Kidney (tissue), 14 donors: ENCODE data around the gene DGKI. TPM values are rescaled to one million over a fixed set of nuclear protein-coding genes. Genes with fewer than 3 reads are reported as not detected.

Source experiments
- DNase-seq, 5 donors: peaks; one replicate each; pipeline ENCODE4 v3.0.0-alpha.2; 2013 to 2020
- FAIRE-seq: peaks from 2 replicates; lab custom pipeline; 2012; peaks lifted over from hg19 to GRCh38; lab: Jason Lieb, UNC
- H3K27ac ChIP-seq, 2 donors: one replicate each; pipeline ENCODE4 v1.7.0; 2013; ENCODE audit warnings: low read depth in 2 of 2, low read length in 2 of 2, inconsistent platforms in 1 of 2
- H3K27me3 ChIP-seq: one replicate; pipeline ENCODE4 v1.7.1; 2013; ENCODE audit warnings: low read length, inconsistent platforms; ENCODE audit not compliant: control insufficient read depth, insufficient read depth
- H3K36me3 ChIP-seq, 3 donors: one replicate each; pipeline versions ENCODE4 v1.7.0 to v1.7.1; 2013; ENCODE audit warnings: low read length in 3 of 3, control low read depth in 1 of 3, inconsistent platforms in 1 of 3; ENCODE audit not compliant: insufficient read depth in 3 of 3, control insufficient read depth in 2 of 3
- H3K4me1 ChIP-seq, 3 donors: one replicate each; pipeline versions ENCODE4 v1.7.0 to v1.7.1; 2013; ENCODE audit warnings: low read length in 3 of 3, inconsistent platforms in 1 of 3, low read depth in 1 of 3; ENCODE audit not compliant: control insufficient read depth in 2 of 3, insufficient read depth in 2 of 3
- H3K4me3 ChIP-seq, 3 donors: one replicate each; pipeline versions ENCODE4 v1.7.0 to v1.8.1; 2013; ENCODE audit warnings: low read length in 3 of 3, control low read depth in 1 of 3, inconsistent platforms in 1 of 3
- H3K9ac ChIP-seq, 3 donors: one replicate each; pipeline versions ENCODE4 v1.7.0 to v1.7.1; 2013; ENCODE audit warnings: low read length in 3 of 3, control low read depth in 1 of 3, inconsistent platforms in 1 of 3
- H3K9me3 ChIP-seq, 3 donors: one replicate each; pipeline versions ENCODE4 v1.7.0 to v1.7.1; 2013; ENCODE audit warnings: low read length in 3 of 3, control low read depth in 1 of 3, inconsistent platforms in 1 of 3; ENCODE audit not compliant: control insufficient read depth in 2 of 3, insufficient read depth in 1 of 3
- intact Hi-C: fragments of 100-400 bp; cut with DNase I; formaldehyde crosslinking; loops from one replicate; pipeline ENCODE4 v1.11.1; 2022
- polyA plus RNA-seq: library from polyadenylated mRNA; stranded (reverse); fragments of 350-450 nt; fragmentation: Illumina TruSeq; extraction: RNeasy Lipid Tissue Mini Kit (QIAGEN cat#74804); gene quantifications from one replicate; pipeline ENCODE4 v1.2.3, GENCODE V29; 2014; ENCODE audit warnings: low read depth, low replicate concordance; ENCODE audit not compliant: insufficient read depth
- total RNA-seq: library from RNA; stranded (reverse); fragmentation: NEBNext Ultra II Directional; extraction: Animal tissue kit (Norgen Biotek cat#: 25700); gene quantifications from one replicate; pipeline ENCODE4 v1.2.1, GENCODE V29; 2021
- TF ChIP-seq, protein P1 (sequence below): IDR thresholded peaks from 3 replicates; pipeline ENCODE4 v1.5.1; 2012; ENCODE audit warnings: mild to moderate bottlenecking, moderate library complexity, borderline replicate concordance; ENCODE audit not compliant: insufficient read depth; ENCODE audit errors: extremely low read depth
- donor health status: control.
- donor health status: control.
- donor health status: control.
- donor health status: control.
- donor health status: control.
- donor health status: DM: yes; HTN: yes; CAD: no.
- donor health status: Normal renal cell carcinoma (clear cell type).

DGKI gene
- total and polyA plus RNA-seq, 2 donors from 2014 or later: 1.3 to 2.5 TPM

DNA sequence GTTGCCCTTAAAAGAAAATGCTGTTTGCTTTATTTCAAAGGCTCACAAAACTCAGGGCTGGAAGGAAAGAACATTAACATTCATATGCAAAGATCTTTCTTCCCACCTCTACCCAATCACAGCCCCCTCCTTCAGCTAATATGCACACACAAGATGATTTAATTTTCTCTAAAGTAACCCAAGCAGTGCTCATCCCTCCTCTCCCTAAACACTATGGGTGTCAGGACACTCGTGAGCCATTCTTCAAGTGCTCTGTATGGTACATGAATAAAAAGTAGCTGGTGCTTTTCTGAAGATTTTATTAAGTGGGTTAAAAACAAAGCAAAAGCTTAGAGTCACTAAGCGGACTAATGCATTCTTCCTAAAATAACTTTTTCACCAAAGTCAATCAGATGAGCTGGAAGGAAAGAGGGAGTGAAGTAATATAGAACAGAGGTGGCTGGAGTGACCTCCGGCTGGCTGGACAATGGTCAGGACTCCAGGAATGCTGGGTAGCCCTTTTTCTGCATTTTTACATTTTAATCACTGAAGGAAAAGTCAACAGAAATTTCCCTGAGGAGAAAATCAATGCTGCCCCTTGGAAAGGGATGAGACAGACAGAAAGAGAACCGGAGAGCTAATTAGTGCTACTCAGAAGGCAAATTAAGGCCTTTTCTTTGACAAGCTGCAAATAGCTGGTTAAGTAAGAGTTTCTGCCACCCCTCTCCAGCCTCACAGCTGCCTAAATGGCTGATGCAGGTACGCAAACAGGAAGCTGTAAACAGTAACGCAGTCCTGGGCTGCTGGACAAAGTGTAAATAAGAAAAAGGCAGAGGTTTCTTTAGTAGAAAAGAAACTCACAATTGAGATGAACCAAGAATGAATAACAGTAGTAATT is 6.6 kb downstream of the DGKI start:
- H3K36me3 ChIP-seq: no peaks in the 10 kb centered on the region

DNA sequence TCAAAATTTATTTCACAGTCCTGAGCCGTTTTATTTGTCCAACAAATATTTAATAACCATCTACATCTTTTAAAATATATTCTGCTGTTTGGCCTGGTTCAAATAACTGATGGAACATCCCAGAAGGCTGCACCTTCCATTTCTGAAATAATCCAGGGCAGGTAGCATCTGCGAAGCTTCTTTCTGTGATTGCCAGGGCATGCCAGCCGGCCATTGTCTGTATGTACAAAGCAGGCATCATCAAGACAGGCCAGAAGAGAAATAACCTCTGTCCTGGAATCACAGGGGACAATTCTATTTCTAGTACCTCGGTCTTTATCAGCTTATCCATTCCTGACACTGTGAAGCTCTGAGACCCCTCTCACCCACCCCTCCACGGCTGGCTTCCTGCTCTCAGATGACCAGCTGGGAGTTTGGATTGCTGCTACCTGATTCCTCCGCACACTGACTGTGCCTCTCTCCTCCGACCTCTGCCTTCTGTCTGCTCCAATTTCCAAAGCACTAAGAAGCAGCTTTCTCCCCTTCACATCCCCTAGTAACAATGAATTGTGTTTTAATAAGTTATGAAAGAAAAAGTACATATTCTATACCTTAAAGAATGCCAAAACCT is 8.0 kb downstream of the DGKI start:
- no peak for FAIRE-seq
- H3K27ac ChIP-seq: no peak overlapping the region
- intact Hi-C loops: no loop called here
- no peak overlapping the region for H3K4me3 ChIP-seq
- no peak overlapping the region for H3K9ac ChIP-seq
- H3K4me1 ChIP-seq: no peaks in the 10 kb centered on the region
- peak in 3 of 5 donors; percentile 48 to 63 (median 58) for DNase-seq
- H3K9me3 ChIP-seq: no peaks in the 10 kb centered on the region
- no peaks in the 10 kb centered on the region for H3K36me3 ChIP-seq
- no peaks in the 10 kb centered on the region for H3K27me3 ChIP-seq
- TF ChIP-seq, protein P1, sequence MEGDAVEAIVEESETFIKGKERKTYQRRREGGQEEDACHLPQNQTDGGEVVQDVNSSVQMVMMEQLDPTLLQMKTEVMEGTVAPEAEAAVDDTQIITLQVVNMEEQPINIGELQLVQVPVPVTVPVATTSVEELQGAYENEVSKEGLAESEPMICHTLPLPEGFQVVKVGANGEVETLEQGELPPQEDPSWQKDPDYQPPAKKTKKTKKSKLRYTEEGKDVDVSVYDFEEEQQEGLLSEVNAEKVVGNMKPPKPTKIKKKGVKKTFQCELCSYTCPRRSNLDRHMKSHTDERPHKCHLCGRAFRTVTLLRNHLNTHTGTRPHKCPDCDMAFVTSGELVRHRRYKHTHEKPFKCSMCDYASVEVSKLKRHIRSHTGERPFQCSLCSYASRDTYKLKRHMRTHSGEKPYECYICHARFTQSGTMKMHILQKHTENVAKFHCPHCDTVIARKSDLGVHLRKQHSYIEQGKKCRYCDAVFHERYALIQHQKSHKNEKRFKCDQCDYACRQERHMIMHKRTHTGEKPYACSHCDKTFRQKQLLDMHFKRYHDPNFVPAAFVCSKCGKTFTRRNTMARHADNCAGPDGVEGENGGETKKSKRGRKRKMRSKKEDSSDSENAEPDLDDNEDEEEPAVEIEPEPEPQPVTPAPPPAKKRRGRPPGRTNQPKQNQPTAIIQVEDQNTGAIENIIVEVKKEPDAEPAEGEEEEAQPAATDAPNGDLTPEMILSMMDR: no peak

More for the DNA sequence above, 6.6 kb downstream of the DGKI start:
- FAIRE-seq: no peak
- no peak for DNase-seq
- Histone ChIP-seq H3K27me3 (peaks cover 2% of the 10 kb centered on the region), H3K9ac (no peak overlapping the region), H3K9me3 (no peaks in the 10 kb centered on the region), H3K4me3 (no peak overlapping the region), H3K4me1 (no peaks in the 10 kb centered on the region), H3K27ac (no peak overlapping the region)
- intact Hi-C loops: no loop called here
- TF ChIP-seq, protein P1: no peak

DNA sequence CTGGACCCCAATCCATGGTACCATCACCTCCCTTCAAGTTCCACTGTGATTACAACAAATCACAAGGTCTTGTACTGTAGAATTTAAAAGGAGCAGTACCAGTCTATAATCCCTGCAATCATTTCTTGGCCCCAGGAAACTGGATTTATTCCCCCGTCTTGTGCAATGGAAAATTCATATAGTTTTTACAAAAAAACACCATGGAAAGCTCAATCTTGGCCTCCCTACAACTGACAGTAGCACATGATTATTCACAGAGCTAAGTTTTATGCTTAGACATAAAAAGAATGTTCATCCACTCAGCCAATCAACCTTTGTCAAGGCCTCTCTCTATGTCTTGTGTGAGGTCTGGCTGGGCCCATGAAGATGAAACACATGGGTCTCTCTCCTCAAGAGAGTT is 10.2 kb downstream of the DGKI start:
- H3K27me3 ChIP-seq: no peaks in the 10 kb centered on the region
- H3K4me3 ChIP-seq: no peak overlapping the region
- no peak overlapping the region for H3K27ac ChIP-seq
- H3K9me3 ChIP-seq: peaks cover 0 to 14% (median 0%) of the 10 kb centered on the region in 3 donors
- intact Hi-C loops: no loop called here
- no peak for FAIRE-seq
- no peaks in the 10 kb centered on the region for H3K36me3 ChIP-seq
- no peak overlapping the region for H3K9ac ChIP-seq
- TF ChIP-seq, protein P1: no peak
- DNase-seq: no peak
- no peaks in the 10 kb centered on the region for H3K4me1 ChIP-seq
